GM18498 (cell line): Measurements from ENCODE around the gene NSUN7.
"Not testable (repeated sequence)": the region's sequence is repeated elsewhere in the genome, so short reads cannot be mapped to it uniquely, and the experiment has no call there.

Source experiments
- ATAC-seq: cut with Tn5 transposase; IDR thresholded peaks from one replicate; pipeline ENCODE4 v1.9.1; 2021; ENCODE audit warnings: mild to moderate bottlenecking, moderate library complexity; ENCODE audit not compliant: unreplicated experiment

NSUN7 gene, protein sequence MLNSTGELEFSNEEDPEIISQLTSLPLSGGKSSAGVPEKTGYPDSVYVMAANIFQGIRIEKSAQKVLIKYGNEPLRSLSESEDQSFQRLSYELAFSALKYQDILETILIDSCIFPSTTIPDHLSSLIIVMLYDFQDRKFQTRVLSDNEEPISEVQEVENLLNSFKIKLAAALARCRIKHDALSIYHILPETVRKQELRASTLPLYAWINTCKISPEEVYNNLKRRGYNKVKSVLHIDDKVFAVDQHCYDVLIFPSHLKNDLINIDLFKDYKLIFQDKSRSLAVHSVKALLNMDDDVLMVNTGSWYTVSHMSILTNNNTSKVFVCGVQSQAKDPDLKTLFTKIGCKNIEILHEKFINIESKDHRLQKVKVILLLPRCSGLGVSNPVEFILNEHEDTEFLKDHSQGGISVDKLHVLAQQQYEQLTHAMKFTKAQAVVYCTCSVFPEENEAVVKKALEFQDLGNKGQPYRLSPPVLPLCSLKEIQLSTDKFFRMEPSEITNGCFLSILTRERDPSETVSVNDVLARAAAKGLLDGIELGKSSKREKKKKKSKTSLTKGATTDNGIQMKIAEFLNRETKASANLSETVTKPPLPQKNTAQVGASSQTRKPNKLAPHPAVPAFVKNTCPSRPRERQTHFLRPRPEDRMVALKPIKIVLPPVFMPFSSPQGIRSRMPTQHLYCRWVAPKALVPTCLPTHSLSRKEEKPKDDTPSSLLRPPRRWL

GRCh38 chr4:40749717-40750460 lies at the start of gene NSUN7:
Gene NSUN7, plus strand, starts transcription at chr4:40749955. Its CDS starts 739 bp downstream, at chr4:40750694.
- ATAC-seq, result no peak

GRCh38 chr4:40702137-40702799 lies 47.5 kb upstream of the NSUN7 start:
- ATAC-seq, result no peak

- no peak for ATAC-seq
Observed at GRCh38 chr4:40702800-40703151, 47.0 kb upstream of the NSUN7 start.

DNA sequence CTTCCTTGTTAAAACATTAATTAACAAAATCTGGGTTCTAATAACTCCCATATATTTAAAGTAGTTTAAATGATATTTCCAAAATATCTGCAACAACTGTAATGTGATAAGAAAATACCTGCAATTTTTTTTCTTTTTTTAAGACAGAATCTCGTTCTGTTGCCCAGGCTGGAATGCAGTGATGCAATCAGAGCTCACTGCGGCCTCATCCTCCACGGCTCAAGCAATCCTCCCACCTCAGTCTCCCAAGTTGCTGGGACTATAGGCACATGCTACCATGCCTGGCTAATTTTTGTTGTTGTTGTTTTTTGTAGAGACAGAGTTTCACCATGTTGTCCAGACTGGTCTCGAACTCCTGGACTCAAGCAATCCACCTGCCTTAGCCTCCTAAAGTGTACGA lies 45.7 kb upstream of the NSUN7 start:
- ATAC-seq, result no peak

DNA sequence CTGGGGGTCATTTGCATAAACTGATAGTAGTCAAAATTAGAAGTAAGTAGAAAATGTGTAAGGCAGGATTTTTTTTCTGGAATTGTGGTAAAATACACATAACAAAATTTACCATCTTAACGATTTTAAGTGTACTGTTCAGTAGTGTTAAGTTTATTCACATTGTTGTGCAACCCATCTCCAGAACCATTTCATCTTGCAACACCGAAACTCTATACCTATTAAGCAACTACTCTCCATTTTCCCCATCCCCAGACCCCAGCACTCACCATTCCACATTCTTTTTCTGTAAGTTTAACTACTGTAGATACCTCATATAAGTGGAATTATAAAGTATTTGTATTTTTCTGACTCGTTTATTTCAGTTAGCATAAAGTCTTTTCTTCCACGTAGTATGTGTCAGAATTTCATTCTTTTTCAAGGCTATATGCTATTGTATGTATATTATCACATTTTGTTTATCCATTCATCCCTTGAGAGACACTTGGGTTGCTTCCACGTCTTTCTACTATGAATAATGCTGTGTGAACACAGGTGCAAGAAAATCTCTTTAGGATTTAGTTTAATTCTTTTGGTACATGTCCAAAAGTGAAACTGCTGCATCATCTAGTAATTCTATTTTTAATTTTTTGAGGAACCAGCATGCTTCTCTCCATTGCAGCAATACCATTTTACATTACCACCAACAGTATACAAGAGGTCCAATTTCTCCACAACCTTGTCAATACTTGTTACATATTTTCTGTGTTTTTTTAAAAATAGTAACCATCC lies 39.1 kb upstream of the NSUN7 start:
- no peak for ATAC-seq

GRCh38 chr4:40713001-40713400 lies 36.8 kb upstream of the NSUN7 start:
- not testable (repeated sequence) for ATAC-seq

DNA sequence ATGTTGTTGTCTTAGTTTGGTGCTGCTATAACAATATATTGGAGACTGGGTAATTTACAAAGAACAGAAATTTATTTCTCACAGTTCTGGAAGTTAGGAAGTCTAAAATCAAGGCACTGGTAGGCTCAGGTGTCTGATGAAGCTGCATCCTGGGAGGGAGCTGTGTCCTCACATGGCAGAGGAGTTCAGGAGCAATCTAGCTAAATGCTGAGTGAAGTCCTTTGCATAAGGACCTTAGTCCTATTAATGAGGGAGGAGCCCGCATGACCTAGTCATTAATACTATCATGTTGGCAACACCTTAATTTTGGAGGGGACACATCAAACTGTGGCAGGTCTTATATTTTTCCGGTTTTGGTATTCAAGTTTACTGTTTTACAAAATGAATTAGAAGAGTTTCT lies 36.0 kb upstream of the NSUN7 start:
- no peak for ATAC-seq

GRCh38 chr4:40718586-40718985 lies 31.2 kb upstream of the NSUN7 start:
- ATAC-seq, result peak; percentile 19

GRCh38 chr4:40719008-40719623 lies 30.6 kb upstream of the NSUN7 start:
- peak; percentile 72 for ATAC-seq

DNA sequence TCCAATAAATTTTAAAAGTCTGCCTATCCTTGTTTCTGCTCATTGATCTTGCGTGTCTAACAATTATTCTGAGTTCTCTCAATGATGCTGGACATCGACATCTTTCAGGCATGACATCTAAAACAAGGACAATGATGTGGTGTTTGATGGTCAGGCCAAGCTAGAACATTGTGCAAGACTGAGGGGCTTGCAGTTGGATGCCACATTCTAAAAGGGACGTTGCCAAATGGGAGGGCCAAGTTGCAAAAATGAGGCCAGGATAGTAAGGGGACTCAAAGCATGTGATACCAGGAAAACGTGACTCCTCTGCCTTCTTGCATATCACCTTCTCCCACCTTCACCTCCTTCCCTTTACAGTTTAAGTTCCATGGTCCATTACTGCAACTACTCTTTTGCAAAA lies 29.4 kb upstream of the NSUN7 start:
- no peak for ATAC-seq

DNA sequence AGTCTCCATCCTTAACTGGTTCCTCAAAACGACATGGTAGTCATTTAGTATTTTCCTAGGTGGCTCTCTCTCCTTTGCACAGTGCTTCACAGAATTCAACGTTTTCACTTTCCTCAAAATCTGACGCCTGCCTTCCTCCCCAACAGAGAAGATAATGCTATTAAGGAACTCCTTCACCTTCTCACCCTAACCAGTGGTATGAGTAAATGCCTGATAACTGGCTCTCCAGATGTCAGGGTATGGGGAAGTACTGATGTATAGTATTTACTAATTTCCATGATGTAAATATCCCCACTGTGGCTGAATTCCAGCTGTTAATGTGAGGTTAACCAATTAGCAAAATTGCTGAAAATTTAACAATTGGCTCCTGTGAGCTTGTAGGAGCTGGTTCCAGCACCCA lies 28.8 kb upstream of the NSUN7 start:
- no peak for ATAC-seq

GRCh38 chr4:40721730-40722171 lies 28.0 kb upstream of the NSUN7 start:
- ATAC-seq, result no peak

GRCh38 chr4:40722576-40723161 lies 27.1 kb upstream of the NSUN7 start:
- ATAC-seq, result peak; percentile 74

DNA sequence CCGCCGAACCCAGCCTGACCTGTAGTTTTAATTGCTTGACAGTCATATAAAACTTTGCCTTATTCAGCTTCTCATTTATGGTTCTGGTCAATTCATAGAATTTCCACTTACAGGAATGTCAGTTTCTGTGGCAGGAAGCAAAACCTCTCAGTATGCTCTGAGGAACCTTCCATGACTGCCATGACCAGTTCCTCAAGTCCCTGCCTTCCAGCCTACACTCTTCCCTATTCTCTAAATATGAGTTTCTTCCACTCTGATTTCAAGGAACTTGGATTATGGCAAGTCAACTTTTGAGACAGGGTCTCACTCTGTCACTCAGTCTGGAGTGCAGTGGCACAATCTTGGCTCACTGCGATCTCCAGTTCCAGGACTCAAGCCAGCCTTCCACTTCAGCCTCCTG lies 26.0 kb upstream of the NSUN7 start:
- no peak for ATAC-seq

DNA sequence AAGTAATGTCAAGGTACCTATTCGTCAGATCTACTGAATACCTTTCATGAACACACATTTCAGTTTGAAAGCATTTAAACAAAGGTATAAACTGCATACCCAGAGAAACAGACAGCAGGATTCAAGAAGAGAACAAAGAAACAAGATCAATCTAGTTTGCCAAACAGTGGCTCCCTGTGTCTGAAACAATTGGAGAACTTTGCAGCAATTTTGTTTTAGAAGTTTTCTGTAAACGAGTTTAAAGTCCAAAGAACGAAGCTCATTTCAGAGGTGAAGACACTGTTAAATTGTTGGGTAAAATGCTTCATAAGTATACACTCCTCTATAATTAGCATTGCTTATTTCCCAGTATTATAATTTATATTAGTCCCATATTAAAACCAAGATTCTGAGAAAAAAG lies 21.4 kb upstream of the NSUN7 start:
- no peak for ATAC-seq

DNA sequence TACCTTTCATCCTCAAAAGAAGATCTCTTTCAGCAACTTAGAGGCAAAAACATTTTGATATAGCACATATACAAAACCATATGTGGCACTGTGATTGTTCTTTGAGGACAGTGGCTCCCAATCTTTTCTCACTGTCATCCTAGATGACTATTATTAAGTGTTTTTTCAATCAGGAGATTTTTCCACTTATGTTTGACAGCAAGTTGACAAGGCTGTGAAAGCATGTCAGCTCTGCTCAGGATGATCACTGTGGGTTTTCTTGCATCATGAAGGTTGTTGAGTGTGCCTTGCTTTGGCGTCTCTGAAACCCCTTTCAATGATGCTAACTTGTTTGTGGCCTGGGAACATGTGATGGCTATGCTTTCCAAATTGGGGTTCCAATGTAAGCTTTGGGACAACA lies 20.2 kb upstream of the NSUN7 start:
- no peak for ATAC-seq

DNA sequence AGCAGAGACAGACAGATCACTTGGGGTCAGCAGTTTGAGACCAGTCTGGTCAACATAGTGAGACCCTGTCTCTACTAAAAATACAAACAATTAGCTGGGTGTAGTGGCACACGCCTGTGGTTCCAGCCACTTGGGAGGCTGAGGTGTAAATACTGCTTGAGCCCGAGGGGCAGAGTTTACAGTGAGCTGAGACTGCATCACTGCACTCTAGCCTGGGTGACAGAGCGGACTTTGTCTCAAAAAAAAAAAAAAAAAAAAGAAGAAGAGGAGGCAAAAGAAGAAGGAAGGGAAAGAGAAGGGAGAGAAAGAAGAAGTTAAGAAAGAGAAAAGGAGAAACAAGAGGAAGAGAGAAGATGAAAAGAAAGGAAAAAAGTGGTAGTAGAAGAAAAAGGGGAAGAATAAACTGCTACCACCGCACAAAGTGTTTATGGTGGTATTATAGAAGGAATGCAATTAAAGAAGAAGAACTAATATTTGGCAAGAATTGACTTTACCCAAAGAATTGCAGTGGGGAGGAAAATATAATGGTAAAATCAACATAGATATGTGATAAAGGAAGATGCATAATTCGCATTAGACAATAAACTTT lies 19.6 kb upstream of the NSUN7 start:
- no peak for ATAC-seq

DNA sequence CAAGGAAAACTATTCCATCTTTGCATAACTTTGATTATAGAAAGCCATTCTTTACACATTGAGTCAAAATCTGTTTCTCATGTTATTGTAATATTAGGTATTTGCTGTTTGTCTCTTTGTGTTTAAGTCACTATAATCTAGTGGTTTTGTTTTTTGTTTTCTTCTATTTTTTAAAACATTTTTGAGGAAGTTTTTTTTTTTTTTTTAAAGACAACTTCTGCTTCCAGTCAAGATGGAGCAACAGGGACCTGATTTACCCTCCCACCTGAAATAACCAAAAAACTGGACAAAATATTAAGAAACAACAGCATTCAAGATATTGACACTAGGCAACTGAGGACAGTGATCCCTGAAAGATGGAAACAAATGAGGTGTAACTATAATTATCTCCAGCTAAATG lies 18.4 kb upstream of the NSUN7 start:
- ATAC-seq, result no peak

DNA sequence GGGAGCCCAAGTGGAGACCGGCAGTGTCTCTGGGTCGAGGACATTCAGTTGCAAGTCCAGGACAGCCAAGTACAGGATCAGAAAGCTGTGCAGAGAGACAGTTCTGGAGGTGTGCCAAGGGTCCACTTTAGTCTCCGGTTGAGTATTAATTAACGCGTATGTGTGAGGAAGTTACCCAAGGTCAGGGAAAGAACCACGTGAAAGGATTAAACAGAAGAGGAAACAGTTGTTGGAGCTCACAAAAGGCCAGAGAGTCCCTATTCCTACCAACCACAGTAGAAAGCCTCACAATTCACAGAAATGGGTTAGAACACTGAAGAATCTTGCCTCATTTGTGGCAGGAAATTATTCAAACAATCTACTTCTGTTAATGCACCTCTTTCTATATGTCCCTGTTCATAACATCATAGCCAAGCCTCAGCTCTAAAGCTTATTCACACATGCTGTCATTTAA lies 17.9 kb upstream of the NSUN7 start:
- peak; percentile 65 for ATAC-seq
